ENCODE data around the gene ZNF350. TPM values are rescaled to one million over a fixed set of nuclear protein-coding genes. Genes with fewer than 3 reads are reported as not detected.
"Not testable (repeated sequence)": the region's sequence is repeated elsewhere in the genome, so short reads cannot be mapped to it uniquely, and the experiment has no call there.

Gene ZNF350
- total RNA-seq: 8.5 and 10.6 TPM in 2 replicates

GRCh38 chr19:51986309-51987291, at the start of gene ZNF350:
Gene ZNF350, minus strand, starts transcription at chr19:51986840. Its CDS starts 12,480 bp downstream, at chr19:51974360.
- peak; percentile 89 for DNase-seq (ENCODE audit: low read depth, low spot score)

- DNase-seq (ENCODE audit: low read depth, low spot score): no peak
These were observed 47.5 kb upstream of the ZNF350 start for GRCh38 chr19:52034051-52034728.

GRCh38 chr19:52028780-52029123, 42.1 kb upstream of the ZNF350 start:
- no peak for DNase-seq (ENCODE audit: low read depth, low spot score)

GRCh38 chr19:52028027-52028779, 41.6 kb upstream of the ZNF350 start, which contains the start of gene ZNF614:
Gene ZNF614, minus strand, starts transcription at chr19:52028379. Its CDS starts 2,634 bp downstream, at chr19:52025745.
- DNase-seq (ENCODE audit: low read depth, low spot score): peak; percentile 52

- DNase-seq (ENCODE audit: low read depth, low spot score): not testable (repeated sequence)
These were observed 39.8 kb upstream of the ZNF350 start for GRCh38 chr19:52026255-52026990.

DNA sequence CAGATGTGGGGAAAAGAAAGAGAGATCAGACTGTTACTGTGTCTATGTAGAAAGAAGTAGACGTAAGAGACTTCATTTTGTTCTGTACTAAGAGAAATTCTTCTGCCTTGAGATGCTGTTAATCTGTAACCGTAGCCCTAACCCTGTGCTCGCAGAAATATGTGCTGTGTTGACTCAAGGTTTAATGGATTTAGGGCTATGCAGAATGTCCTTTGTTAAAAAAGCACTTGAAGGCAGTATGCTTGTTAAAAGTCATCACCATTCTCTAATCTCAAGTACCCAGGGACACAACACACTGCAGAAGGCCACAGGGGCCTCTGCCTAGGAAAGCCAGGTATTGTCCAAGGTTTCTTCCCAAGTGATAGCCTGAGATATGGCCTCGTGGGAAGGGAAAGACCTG, 37.8 kb upstream of the ZNF350 start:
- not testable (repeated sequence) for DNase-seq (ENCODE audit: low read depth, low spot score)

- DNase-seq (ENCODE audit: low read depth, low spot score): no peak
These were observed 35.6 kb upstream of the ZNF350 start for GRCh38 chr19:52022193-52022592.

GRCh38 chr19:52020506-52020905, 33.9 kb upstream of the ZNF350 start:
- no peak for DNase-seq (ENCODE audit: low read depth, low spot score)

DNA sequence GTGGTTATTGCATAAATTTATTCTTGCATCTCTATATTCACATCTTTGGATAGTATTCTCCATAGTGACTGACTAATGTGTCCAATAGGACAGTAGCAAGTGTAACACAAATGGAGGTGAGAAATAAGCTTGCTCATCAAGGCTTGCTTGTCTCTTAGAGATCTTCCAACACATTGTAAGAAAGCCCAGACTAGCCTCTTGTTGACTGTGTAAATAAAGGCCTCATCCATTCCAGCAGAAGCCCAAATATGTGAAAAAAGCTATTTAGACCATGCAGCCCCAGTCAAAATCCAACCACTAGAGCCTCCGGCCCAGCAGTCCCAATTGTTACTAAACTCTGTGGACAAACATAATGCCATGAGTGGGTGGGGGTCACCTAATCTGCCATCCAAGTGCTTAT, 24.0 kb upstream of the ZNF350 start:
- no peak for DNase-seq (ENCODE audit: low read depth, low spot score)

GRCh38 chr19:52007806-52008557, 21.3 kb upstream of the ZNF350 start, which contains the start of gene ZNF615:
Gene ZNF615, minus strand, starts transcription at chr19:52008211. Its CDS starts 4,500 bp downstream, at chr19:52003711.
- peak; percentile 46 for DNase-seq (ENCODE audit: low read depth, low spot score)

GRCh38 chr19:52007451-52007805, 20.8 kb upstream of the ZNF350 start:
- DNase-seq (ENCODE audit: low read depth, low spot score): no peak

DNA sequence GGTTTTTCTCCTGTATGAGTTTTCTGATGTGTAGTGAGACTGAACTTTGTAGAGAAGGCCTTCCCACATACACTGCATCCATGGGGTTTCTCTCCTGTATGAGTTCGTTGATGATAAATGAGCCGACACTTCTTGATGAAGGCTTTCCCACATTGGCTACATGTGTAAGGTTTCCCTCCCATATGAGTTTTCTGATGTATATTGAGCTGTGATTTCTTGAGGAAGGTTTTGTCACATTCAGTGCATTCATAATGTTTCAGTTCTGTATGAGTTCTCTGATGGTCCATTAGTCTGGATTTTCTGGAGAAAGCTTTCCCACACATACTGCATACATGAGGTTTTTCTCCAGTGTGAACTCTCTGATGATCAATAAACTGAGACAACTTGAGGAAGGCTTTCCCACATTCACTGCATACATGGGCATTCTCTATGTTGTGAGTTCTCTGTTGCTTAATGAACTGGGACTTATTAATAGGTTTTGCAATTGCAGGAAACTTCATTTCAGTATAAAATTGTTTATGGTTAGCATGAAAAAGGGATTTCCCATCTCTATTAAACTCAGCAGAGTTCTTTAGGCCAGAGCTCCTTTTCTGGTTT, 7.5 kb upstream of the ZNF350 start:
- no peak for DNase-seq (ENCODE audit: low read depth, low spot score)

DNA sequence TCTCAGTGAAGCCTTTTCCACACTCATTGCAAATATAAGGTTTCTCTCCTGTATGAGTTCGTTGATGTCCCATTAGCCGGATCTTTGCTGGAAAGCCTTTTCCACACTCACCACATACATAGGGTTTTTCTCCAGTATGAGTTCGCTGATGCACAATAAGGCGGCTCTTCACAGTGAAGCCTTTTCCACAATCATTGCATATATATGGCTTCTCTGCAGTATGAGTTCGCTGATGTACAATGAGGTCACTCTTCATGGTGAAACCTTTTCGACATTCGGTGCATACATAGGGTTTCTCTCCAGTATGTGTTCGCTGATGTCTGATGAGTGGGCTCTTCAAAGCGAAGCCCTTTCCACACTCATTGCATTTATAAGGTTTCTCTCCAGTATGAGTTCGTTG, 6.8 kb upstream of the ZNF350 start:
- no peak for DNase-seq (ENCODE audit: low read depth, low spot score)

GRCh38 chr19:51983361-51983760, 3.3 kb downstream of the ZNF350 start:
- DNase-seq (ENCODE audit: low read depth, low spot score): no peak

DNA sequence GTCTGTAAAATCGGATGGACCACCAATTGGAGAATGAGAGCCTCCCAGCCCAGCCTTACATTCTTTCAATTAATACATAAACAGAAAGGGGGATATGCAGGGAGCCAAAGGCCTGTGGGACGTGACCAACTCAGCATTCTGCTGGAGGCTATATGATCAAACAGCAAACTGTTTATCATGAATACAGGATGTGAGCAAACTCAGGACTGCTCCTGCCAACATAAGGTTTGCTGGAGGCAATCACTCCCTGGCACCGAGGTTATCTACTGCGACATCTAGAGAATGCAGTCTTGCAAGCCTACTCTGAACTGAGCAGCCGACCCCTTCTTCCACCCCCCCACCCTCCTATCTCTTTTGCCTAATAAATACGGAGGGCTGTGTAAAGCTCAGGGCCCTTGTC, 5.7 kb downstream of the ZNF350 start:
- DNase-seq (ENCODE audit: low read depth, low spot score): not testable (repeated sequence)

GRCh38 chr19:51980116-51980736, 6.4 kb downstream of the ZNF350 start:
- DNase-seq (ENCODE audit: low read depth, low spot score): no peak

DNA sequence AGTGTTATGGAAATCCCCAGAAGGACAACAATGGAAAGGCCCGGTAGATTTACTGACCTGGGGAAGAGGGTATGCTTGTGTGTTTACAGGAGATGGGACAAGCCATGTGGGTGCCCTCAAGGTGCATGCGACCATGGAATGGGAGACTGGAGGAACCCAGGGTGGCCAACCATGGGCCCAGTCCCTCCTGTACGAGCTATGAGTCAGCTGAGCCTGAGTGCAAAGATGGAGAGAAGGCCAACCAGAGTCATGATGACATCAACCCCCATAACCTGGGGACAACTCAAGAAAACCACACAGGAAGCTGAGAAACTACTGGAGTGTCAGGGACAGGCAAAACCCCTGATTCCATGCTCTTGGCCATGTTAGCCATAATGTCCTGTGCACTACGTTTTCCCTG, 7.8 kb downstream of the ZNF350 start:
- DNase-seq (ENCODE audit: low read depth, low spot score): no peak

GRCh38 chr19:51977346-51977745, 9.3 kb downstream of the ZNF350 start:
- no peak for DNase-seq (ENCODE audit: low read depth, low spot score)

DNA sequence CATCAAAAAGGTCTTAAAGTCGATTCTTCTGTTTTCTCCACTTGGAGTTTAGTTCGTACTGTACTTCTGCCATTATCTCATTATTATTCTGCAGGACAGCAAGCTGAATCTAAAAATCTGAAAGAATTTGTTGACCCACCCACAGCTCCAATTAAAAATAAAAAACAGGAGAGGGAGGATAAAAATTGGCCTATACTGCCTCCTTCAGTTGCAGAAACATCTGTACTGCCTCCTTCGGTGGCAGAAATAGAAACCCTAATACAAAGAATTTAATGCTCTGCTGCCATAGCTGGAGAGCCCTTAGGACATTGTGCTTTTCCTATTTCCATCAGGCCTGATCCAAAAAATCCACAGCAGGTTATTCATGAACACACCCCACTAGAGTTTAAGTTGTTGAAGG, 9.8 kb downstream of the ZNF350 start:
- DNase-seq (ENCODE audit: low read depth, low spot score): no peak
